Stimulated activated CD8-positive, alpha-beta memory T cell treated with anti-CD3 and anti-CD28 coated beads, Interleukin-4, amount 100 ng/mL, for 4 hours (primary cell): ENCODE data around the gene HLA-DQA1.
A peak's percentile ranks its signal among the peaks of the same experiment; 100 is the strongest.
"Not testable (repeated sequence)": the region's sequence is repeated elsewhere in the genome, so short reads cannot be mapped to it uniquely, and the experiment has no call there.

Source experiments
- DNase-seq, 2 donors: peaks; one replicate each; pipeline ENCODE4 v3.0.0-alpha.2; 2020; ENCODE audit warnings: low read depth in 2 of 2, low spot score in 1 of 2

Gene HLA-DQA1

DNA sequence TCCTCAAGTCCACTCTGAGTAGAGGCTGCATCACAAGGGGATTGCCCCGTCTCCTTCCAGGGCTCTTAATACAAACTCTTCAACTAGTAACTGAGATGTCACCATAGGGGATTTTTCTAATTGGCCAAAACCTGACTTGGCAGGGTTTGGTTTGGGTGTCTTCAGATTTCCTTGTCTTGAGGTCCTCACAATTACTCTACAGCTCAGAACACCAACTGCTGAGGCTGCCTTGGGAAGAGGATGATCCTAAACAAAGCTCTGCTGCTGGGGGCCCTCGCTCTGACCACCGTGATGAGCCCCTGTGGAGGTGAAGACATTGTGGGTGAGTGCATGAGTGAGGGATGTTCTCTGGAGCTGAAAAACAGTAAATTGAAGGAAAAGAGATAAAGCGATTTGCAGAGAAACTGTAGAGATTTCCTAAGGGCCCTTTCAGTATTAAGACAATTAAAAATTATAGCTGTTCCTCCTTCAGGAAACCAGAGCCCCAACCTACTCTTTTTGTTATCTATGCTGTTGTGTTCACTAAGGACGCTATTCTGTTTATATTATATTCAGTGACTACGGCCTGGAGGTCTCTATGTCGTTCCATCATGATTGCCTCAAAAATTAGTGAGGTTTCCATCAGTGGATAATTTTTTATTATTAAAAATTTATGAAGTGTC lies at the start of gene HLA-DQA1:
TSS of gene HLA-DQA1 (plus strand) at position 188 of the 662 bp plus-strand sequence. CDS start at position 241, 53 bp downstream.
- no peak for DNase-seq

GRCh38 chr6:32588156-32588555 lies 49.0 kb upstream of the HLA-DQA1 start:
- DNase-seq, result no peak

- DNase-seq, result no peak
These were observed 47.4 kb upstream of the HLA-DQA1 start, which contains the start of gene HLA-DRB1 for GRCh38 chr6:32589596-32590449. Gene HLA-DRB1, minus strand, starts transcription at chr6:32589848. Its CDS starts 106 bp downstream, at chr6:32589742.

- not testable (repeated sequence) for DNase-seq
These were observed 46.5 kb upstream of the HLA-DQA1 start for GRCh38 chr6:32590713-32591112.

GRCh38 chr6:32597024-32597423 lies 40.2 kb upstream of the HLA-DQA1 start:
- no peak for DNase-seq

DNA sequence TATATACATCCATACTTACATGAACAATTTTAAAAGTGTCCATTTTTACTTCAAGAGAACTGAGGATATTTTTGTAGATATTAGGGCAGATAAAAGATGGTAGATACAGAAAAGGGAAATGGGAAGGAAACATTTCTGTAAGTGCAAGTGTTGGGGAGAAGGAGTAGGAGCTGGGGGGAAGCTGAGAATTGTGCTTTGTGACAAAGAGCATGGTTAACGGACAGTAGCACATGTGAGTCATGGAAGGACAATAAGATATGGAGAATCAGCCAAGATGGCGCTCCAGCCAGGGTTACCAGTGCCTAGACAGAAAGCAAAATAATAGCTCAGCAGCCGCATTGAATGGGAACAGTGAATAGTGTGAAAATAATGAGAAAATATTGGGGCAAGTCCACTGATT lies 34.8 kb upstream of the HLA-DQA1 start:
- no peak for DNase-seq

GRCh38 chr6:32603222-32603621 lies 34.0 kb upstream of the HLA-DQA1 start:
- DNase-seq, result no peak

DNA sequence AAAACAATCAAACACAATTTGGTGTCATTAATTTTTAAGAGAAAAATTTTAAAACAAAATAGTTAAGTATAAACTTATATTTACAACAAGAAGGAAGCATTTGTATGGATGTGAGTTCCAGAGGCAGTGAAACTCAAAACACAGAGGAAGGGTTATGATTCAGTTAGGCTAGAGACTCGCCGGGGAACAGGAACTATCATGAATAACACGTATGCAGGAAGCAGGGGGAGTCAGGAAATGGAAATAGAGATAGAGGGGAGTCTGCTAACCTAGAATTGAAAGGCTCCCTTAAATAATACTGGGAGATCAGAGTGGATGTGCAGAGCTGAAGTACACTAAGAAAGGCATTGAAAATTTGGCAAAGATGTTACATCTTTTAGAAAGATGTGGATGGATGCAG lies 33.3 kb upstream of the HLA-DQA1 start:
- no peak for DNase-seq

DNA sequence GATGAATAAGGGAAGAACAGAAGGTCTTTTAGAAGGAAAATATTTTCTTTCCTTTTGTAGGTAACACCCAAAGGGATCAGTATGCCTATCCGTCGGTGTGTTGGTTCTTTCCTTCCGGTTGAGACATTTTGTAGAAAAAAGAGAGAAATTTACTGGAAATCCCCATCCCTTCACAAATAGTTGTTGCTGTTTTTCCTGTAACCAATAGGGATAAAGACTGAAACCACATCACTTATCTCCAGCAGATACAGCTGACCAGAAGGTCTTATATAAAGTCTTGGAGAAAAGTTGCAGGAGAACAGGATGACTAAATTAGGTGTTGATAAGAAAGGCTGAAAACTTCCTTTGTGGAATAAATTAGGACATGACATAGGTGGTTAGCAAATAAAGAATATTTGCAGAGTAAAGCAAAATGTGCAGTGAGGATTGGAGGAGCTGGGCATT lies 32.8 kb upstream of the HLA-DQA1 start:
- DNase-seq, result no peak

- DNase-seq, result no peak
These were observed 29.8 kb upstream of the HLA-DQA1 start for GRCh38 chr6:32607263-32607987.

DNA sequence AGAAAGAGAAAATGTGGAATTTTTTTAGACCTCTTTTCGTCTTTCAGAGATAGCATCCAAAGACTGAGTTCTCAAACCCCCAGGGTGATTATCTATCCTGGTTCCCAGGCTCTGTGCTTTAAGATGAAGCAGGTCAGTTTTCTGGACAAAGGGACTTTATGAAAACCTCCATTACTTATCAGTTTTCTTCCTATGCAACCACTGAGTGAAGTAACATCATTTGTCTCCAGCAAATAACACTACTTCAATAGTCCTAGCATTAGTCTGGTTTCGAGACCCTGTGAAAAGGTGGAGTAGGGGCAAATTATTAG lies 29.3 kb upstream of the HLA-DQA1 start:
- no peak for DNase-seq

DNA sequence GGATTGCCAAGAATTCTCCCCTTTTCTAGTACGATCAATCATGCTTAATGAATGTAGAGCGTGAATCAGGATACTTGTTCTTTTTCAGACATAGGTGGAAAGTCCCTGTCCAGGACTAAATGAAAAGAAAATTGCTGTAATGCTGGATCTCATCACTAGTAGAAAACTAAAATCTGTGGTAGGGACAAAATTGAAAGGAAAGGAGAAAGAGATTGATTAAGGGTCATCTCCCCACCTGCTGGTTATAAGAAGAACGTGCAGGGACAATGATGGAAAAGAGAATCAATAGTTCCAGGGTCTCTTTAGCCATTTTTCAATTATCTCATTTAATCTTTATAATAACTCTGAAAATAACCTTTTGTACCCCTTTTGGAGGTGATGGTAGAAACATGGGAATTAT lies 28.8 kb upstream of the HLA-DQA1 start:
- no peak for DNase-seq

GRCh38 chr6:32609391-32609730 lies 27.8 kb upstream of the HLA-DQA1 start:
- no peak for DNase-seq

GRCh38 chr6:32609731-32610640 lies 27.2 kb upstream of the HLA-DQA1 start:
- peak in 1 of 2 donors; percentile 32 for DNase-seq

GRCh38 chr6:32610682-32611296 lies 26.4 kb upstream of the HLA-DQA1 start:
- DNase-seq, result no peak

GRCh38 chr6:32613475-32613874 lies 23.7 kb upstream of the HLA-DQA1 start:
- no peak for DNase-seq

- no peak for DNase-seq
These were observed 22.7 kb upstream of the HLA-DQA1 start for GRCh38 chr6:32614366-32615081.

GRCh38 chr6:32615885-32616532 lies 21.2 kb upstream of the HLA-DQA1 start:
- DNase-seq, result no peak

DNA sequence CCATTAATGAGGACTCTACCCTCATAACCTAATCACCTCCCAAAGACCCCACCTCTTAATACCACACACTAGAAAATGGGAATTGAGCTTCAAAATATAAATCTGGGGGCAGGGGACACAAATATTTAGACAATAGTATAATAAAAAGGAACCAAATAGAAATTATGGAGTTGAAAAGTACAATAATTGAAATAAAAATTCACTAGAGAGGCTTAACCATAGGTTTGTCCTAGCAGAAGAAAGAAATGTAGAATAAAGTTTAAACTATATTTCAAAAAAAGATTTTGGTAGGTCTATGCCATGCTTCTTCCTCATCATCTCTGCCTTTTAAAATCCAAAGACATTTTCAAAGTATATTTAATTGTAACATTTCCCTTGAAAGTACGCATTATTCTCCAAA lies 19.5 kb upstream of the HLA-DQA1 start:
- DNase-seq, result no peak
